Panc1 (cell line): ENCODE measurements around the gene MMP17. TPM values are rescaled to one million over a fixed set of nuclear protein-coding genes. Genes with fewer than 3 reads are reported as not detected.
A peak's percentile ranks its signal among the peaks of the same experiment; 100 is the strongest.

Experiments
- ATAC-seq: fragments of 200-7000 bp; cut with Tn5 transposase; 2 replicates; pipeline ENCODE4 v1.9.1; 2020; ENCODE audit warnings: mild to moderate bottlenecking, moderate library complexity
- BruUV-seq: library from RNA; stranded (reverse); fragments of 400-500 nt; replicated peaks from 2 replicates; lab custom pipeline; 2021; lab: Mats Ljungman, UMichigan
- CTCF ChIA-PET: fragments of 300-600 bp; sonication (Branson Sonifier 250); formaldehyde crosslinking; loops from one replicate; lab custom pipeline; 2022; ENCODE audit warnings: antibody characterized with exemption; lab: Charles Lee
- POLR2A ChIA-PET: fragments of 300-600 bp; sonication (Branson Sonifier 250); formaldehyde crosslinking; loops from one replicate; lab custom pipeline; 2022; ENCODE audit warnings: antibody characterized with exemption; lab: Charles Lee
- DNase-seq: peaks from one replicate; pipeline ENCODE4 v3.0.0-alpha.2; 2010; ENCODE audit warnings: low read depth, low spot score
- H3K27ac ChIP-seq: 2 replicates; pipeline ENCODE4 v1.5.1; 2011; ENCODE audit warnings: mild to moderate bottlenecking, low read length, inconsistent platforms
- H3K27me3 ChIP-seq: fragments of 200-500 bp; sonication (Bioruptor generic); 2 replicates; pipeline ENCODE4 v1.6.0; 2014; ENCODE audit warnings: low read length, inconsistent platforms; ENCODE audit not compliant: control insufficient read depth, insufficient read depth
- H3K36me3 ChIP-seq: fragments of 200-500 bp; sonication (Bioruptor generic); 2 replicates; pipeline ENCODE4 v1.5.1; 2014; ENCODE audit warnings: inconsistent platforms, mild to moderate bottlenecking, low read length, moderate library complexity; ENCODE audit not compliant: control insufficient read depth, insufficient read depth
- H3K4me1 ChIP-seq: 2 replicates; pipeline ENCODE4 v1.5.1; 2011; ENCODE audit warnings: inconsistent platforms, mild to moderate bottlenecking, low read length, moderate library complexity; ENCODE audit not compliant: control insufficient read depth, insufficient read depth
- H3K4me3 ChIP-seq, 2 experiments: 2 replicates each; pipeline ENCODE4 v1.5.1; 2011 to 2012; ENCODE audit warnings: low read depth in 2 of 2, low read length in 2 of 2, mild to moderate bottlenecking in 2 of 2, inconsistent platforms in 1 of 2, moderate library complexity in 1 of 2
- H3K9me3 ChIP-seq: fragments of 200-500 bp; sonication (Bioruptor generic); 2 replicates; pipeline ENCODE4 v1.5.1; 2014; ENCODE audit warnings: low read depth, mild to moderate bottlenecking, inconsistent platforms, low read length, moderate library complexity; ENCODE audit not compliant: control insufficient read depth, insufficient read depth
- CTCF ChIP-seq: fragments of 450-650 bp; IDR thresholded peaks from 2 replicates; pipeline ENCODE4 v1.5.1; 2017; ENCODE audit warnings: mild to moderate bottlenecking
- POLR2AphosphoS5 ChIP-seq: IDR thresholded peaks from 2 replicates; pipeline ENCODE4 v1.6.1; 2012; ENCODE audit warnings: mild to moderate bottlenecking, low read depth, low read length, moderate library complexity
- REST ChIP-seq, 2 experiments: IDR thresholded peaks; 2 replicates each; pipeline ENCODE4 v1.6.1; 2011 to 2012; ENCODE audit warnings: low read depth in 2 of 2, control low read depth in 1 of 2, low read length in 1 of 2, mild to moderate bottlenecking in 1 of 2, moderate library complexity in 1 of 2; ENCODE audit not compliant: insufficient read depth in 1 of 2
- SIN3A ChIP-seq: IDR thresholded peaks from 2 replicates; pipeline ENCODE4 v1.6.1; 2012; ENCODE audit warnings: low read depth, mild to moderate bottlenecking, low read length, moderate library complexity, borderline replicate concordance; ENCODE audit not compliant: insufficient read depth
- TCF7L2 ChIP-seq: IDR thresholded peaks from 2 replicates; pipeline ENCODE4 v1.6.1; 2011; ENCODE audit warnings: mild to moderate bottlenecking, low read depth, low read length, inconsistent platforms
- in situ Hi-C: cut with HindIII; loops from 2 replicates; pipeline ENCODE4 v1.10.0; 2016; ENCODE audit warnings: low sequenced_read_pairs, low pct_unique_long_range_greater_than_20kb
- intact Hi-C: fragments of 100-400 bp; cut with micrococcal nuclease; formaldehyde crosslinking; loops from one replicate; pipeline ENCODE4 v1.10.0; 2022; ENCODE audit not compliant: unreplicated experiment
- total RNA-seq: library from RNA; stranded (reverse); gene quantifications from one replicate; pipeline ENCODE4 v1.2.1, GENCODE V29; 2021; ENCODE audit not compliant: unreplicated experiment

MMP17 gene
- total RNA-seq, 1 experiment from 2014 or later, result 30.0 TPM

GRCh38 chr12:131851741-131852550 is 23.8 kb downstream of the MMP17 start:
- intact Hi-C loops (no loop called here), in situ Hi-C loops (no loop called here)
- no peak for DNase-seq
- ATAC-seq, result peak; percentile 7
- CTCF ChIA-PET, result no interaction called here
- Histone ChIP-seq H3K36me3 (no peaks in the 10 kb centered on the region), H3K27me3 (no peaks in the 10 kb centered on the region), H3K9me3 (no peaks in the 10 kb centered on the region), H3K4me1 (peaks cover 10% of the 10 kb centered on the region), H3K4me3 (no peak overlapping the region), H3K27ac (no peak overlapping the region; the same call in 1 of the 2 replicates)
- no TSS peak for BruUV-seq
- POLR2A ChIA-PET, result no interaction called here
- TF ChIP-seq POLR2AphosphoS5 (no peak), SIN3A (no peak), TCF7L2 (no peak), REST (IDR thresholded peaks at IDR 0.05; ENCODE audit: insufficient read depth in 1 of 2, low read depth in 2 of 2, low read length in 1 of 2) (no peak), CTCF (no peak)

- Histone ChIP-seq H3K36me3 (no peaks in the 10 kb centered on the region), H3K9me3 (no peaks in the 10 kb centered on the region), H3K27ac (no peak overlapping the region; the same call in 1 of the 2 replicates), H3K4me1 (peaks cover 10% of the 10 kb centered on the region), H3K4me3 (no peak overlapping the region), H3K27me3 (no peaks in the 10 kb centered on the region)
- intact Hi-C loops (no loop called here), in situ Hi-C loops (no loop called here)
- no TSS peak for BruUV-seq
- CTCF ChIA-PET, result no interaction called here
- DNase-seq (no peak), ATAC-seq (peak; percentile 15)
- TF ChIP-seq TCF7L2 (no peak), CTCF (no peak), REST (IDR thresholded peaks at IDR 0.05; ENCODE audit: insufficient read depth in 1 of 2, low read depth in 2 of 2, low read length in 1 of 2) (no peak), POLR2AphosphoS5 (no peak), SIN3A (no peak)
- POLR2A ChIA-PET, result no interaction called here
Measured at GRCh38 chr12:131852551-131853299, 24.5 kb downstream of the MMP17 start.
